Measurements from ENCODE around the gene STK32B.

- TF ChIP-seq POLR2A (IDR thresholded peaks at IDR 0.05) (no peak), CTCF (IDR thresholded peaks at IDR 0.05) (no peak)
Observed at GRCh38 chr4:5032813-5033212, 18.5 kb upstream of the STK32B start.

All from lower leg skin (tissue), 3 donors.